HepG2 (cell line): ENCODE data around the gene BPIFB2. TPM values are rescaled to one million over a fixed set of nuclear protein-coding genes. Genes with fewer than 3 reads are reported as not detected.
A peak's percentile ranks its signal among the peaks of the same experiment; 100 is the strongest.

Source experiments
- DBP ChIP-seq: sonication (generic); formaldehyde crosslinking; IDR thresholded peaks from 2 replicates; pipeline ENCODE4 v1.4.0; 2020; ENCODE audit warnings: missing genetic modification reagents; ENCODE audit errors: not compliant biosample characterization
- GABPB1 ChIP-seq: IDR thresholded peaks from 2 replicates; pipeline ENCODE4 v1.6.1; 2016; ENCODE audit warnings: mild to moderate bottlenecking, missing genetic modification reagents, moderate library complexity, missing compliant biosample characterization
- HNRNPH1 ChIP-seq: fragments of 200-400 bp; formaldehyde crosslinking; optimal IDR thresholded peaks from 2 replicates; pipeline ENCODE3; 2017; ENCODE audit warnings: mild to moderate bottlenecking, low read depth, low read length
- MYC ChIP-seq: sonication (generic); formaldehyde crosslinking; IDR thresholded peaks from 2 replicates; pipeline ENCODE4 v1.9.0; 2021; ENCODE audit warnings: missing genetic modification reagents, borderline replicate concordance
- RERE ChIP-seq: IDR thresholded peaks from 2 replicates; pipeline ENCODE4 v1.6.1; 2016; ENCODE audit warnings: low read depth, missing genetic modification reagents, missing compliant biosample characterization
- SRY ChIP-seq: sonication (generic); formaldehyde crosslinking; IDR thresholded peaks from 2 replicates; pipeline ENCODE4 v1.8.0; 2022; ENCODE audit warnings: mild to moderate bottlenecking, missing genetic modification reagents
- TP53 ChIP-seq: sonication (generic); formaldehyde crosslinking; conservative IDR thresholded peaks from 2 replicates; pipeline ENCODE4 v1.4.0; 2020; ENCODE audit warnings: missing genetic modification reagents
- ZBTB1 ChIP-seq: sonication (generic); formaldehyde crosslinking; IDR thresholded peaks from 2 replicates; pipeline ENCODE4 v1.4.0; 2020; ENCODE audit warnings: missing genetic modification reagents, borderline replicate concordance
- ZFP36L2 ChIP-seq: sonication (generic); formaldehyde crosslinking; IDR thresholded peaks from 2 replicates; pipeline ENCODE4 v1.4.0; 2020; ENCODE audit warnings: missing genetic modification reagents
- ZFX ChIP-seq: sonication (generic); formaldehyde crosslinking; IDR thresholded peaks from 2 replicates; pipeline ENCODE4 v1.4.0; 2020; ENCODE audit warnings: mild to moderate bottlenecking, low read depth, missing genetic modification reagents, moderate library complexity
- ZGPAT ChIP-seq: IDR thresholded peaks from 2 replicates; pipeline ENCODE4 v1.6.1; 2016; ENCODE audit warnings: mild to moderate bottlenecking
- ZNF224 ChIP-seq: sonication (generic); formaldehyde crosslinking; IDR thresholded peaks from 2 replicates; pipeline ENCODE4 v1.5.0; 2020; ENCODE audit warnings: mild to moderate bottlenecking, missing genetic modification reagents
- ZNF232 ChIP-seq: sonication (generic); formaldehyde crosslinking; IDR thresholded peaks from 2 replicates; pipeline ENCODE4 v1.4.0; 2020; ENCODE audit warnings: missing genetic modification reagents, borderline replicate concordance
- ZNF451 ChIP-seq: sonication (generic); formaldehyde crosslinking; IDR thresholded peaks from 2 replicates; pipeline ENCODE4 v1.5.0; 2020; ENCODE audit warnings: mild to moderate bottlenecking, missing genetic modification reagents
- ZNF737 ChIP-seq: sonication (generic); formaldehyde crosslinking; IDR thresholded peaks from 2 replicates; pipeline ENCODE4 v1.5.0; 2020; ENCODE audit warnings: missing genetic modification reagents, mild to moderate bottlenecking, borderline replicate concordance
- polyA plus RNA-seq, 8 experiments: library from polyadenylated mRNA; depleted of rRNA in 3 of 8; stranded (reverse) in 7 of 8; unstranded in 1 of 8; fragments of >200 nt; fragmentation: Illumina TruSeq in 4 of 8; extraction: Trizol in 4 of 8; gene quantifications; 2 replicates each; pipeline versions ENCODE4 v1.2.1 to v1.2.3, GENCODE V29; 2011 to 2016; ENCODE audit warnings: low read depth in 4 of 8, missing spikeins in 1 of 8, mixed read lengths in 1 of 8; ENCODE audit not compliant: insufficient read depth in 1 of 8
- total RNA-seq, 5 experiments: library from RNA; depleted of rRNA; stranded (reverse); fragments of >200 nt; fragmentation: Illumina TruSeq; extraction: Trizol; gene quantifications; 2 replicates each; pipeline ENCODE4 v1.2.3, GENCODE V29; 2016; ENCODE audit warnings: low read depth in 1 of 5
- TF ChIP-seq, protein P1 (sequence below): sonication (generic); formaldehyde crosslinking; IDR thresholded peaks from 2 replicates; pipeline ENCODE4 v1.5.0; 2020; ENCODE audit warnings: mild to moderate bottlenecking, missing genetic modification reagents, borderline replicate concordance

The BPIFB2 gene
- total and polyA plus RNA-seq, 2 of the 13 experiments (the other 11 are each of a cell fraction or from before 2014, with no cell fraction given), result 54.5 to 902 TPM

DNA sequence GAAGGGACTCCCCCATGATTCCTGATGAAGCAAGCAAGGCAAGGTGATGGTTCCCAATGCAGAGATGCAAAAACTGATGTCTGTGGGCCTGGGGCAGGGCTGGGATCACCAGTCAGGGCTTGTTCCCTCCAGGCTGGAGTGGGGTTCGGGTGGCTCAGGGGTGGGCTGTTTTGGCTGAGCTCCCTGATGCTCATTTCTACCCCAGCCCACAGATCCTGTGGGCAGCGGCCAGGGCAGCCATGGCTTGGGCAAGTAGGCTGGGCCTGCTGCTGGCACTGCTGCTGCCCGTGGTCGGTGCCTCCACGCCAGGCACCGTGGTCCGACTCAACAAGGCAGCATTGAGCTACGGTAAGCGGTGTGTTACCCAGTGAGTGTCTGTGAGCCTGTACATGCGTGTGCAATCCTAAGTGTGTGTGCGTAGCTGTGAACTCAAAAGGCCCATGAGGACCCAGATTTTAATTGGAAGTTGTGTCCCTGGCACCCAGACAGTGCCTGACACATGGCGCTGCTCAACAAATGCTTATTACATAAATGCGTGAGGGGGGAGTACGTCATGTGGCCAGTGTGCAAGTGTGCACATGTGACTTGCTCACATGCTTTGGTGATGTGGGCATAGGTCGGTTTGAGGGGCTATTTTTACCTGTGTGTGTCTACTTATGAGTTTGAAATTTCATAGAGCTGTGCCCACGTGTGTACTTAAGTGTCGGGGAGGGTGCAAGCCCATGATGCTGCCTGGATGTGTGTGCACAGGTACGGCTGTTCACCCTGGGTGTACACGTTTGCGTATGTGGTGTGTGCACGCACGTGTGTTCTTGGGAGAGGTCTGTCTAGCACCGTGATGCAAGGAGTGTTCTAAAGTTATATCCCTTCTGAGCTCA lies 1.1 kb downstream of the BPIFB2 start (continued):
- TF ChIP-seq RERE (CRISPR knock-in tag) (peak; percentile 37; the same call in 1 of the 2 replicates), TP53 (CRISPR knock-in tag) (peak; percentile 76; the same call in 1 of the 2 replicates), ZNF224 (CRISPR knock-in tag) (0 out of 2 replicates have a peak, but pooled peaks have one; percentile 50), ZFP36L2 (CRISPR knock-in tag) (0 out of 2 replicates have a peak, but pooled peaks have one; percentile 70), SRY (CRISPR knock-in tag) (peak; percentile 32; the same call in 1 of the 2 replicates), ZBTB1 (peak; percentile 67; the same call in 1 of the 2 replicates), ZNF232 (CRISPR knock-in tag) (peak; percentile 63; the same call in 1 of the 2 replicates), DBP (CRISPR knock-in tag) (peak; percentile 71), ZNF451 (no peak), GABPB1 (peak; percentile 61), MYC (peak; percentile 71), ZNF737 (CRISPR knock-in tag) (peak; percentile 48; the same call in 1 of the 2 replicates), ZFX (CRISPR knock-in tag) (peak; percentile 40), ZGPAT (CRISPR knock-in tag) (no peak), HNRNPH1 (peak; percentile 91)
- TF ChIP-seq, protein P1, sequence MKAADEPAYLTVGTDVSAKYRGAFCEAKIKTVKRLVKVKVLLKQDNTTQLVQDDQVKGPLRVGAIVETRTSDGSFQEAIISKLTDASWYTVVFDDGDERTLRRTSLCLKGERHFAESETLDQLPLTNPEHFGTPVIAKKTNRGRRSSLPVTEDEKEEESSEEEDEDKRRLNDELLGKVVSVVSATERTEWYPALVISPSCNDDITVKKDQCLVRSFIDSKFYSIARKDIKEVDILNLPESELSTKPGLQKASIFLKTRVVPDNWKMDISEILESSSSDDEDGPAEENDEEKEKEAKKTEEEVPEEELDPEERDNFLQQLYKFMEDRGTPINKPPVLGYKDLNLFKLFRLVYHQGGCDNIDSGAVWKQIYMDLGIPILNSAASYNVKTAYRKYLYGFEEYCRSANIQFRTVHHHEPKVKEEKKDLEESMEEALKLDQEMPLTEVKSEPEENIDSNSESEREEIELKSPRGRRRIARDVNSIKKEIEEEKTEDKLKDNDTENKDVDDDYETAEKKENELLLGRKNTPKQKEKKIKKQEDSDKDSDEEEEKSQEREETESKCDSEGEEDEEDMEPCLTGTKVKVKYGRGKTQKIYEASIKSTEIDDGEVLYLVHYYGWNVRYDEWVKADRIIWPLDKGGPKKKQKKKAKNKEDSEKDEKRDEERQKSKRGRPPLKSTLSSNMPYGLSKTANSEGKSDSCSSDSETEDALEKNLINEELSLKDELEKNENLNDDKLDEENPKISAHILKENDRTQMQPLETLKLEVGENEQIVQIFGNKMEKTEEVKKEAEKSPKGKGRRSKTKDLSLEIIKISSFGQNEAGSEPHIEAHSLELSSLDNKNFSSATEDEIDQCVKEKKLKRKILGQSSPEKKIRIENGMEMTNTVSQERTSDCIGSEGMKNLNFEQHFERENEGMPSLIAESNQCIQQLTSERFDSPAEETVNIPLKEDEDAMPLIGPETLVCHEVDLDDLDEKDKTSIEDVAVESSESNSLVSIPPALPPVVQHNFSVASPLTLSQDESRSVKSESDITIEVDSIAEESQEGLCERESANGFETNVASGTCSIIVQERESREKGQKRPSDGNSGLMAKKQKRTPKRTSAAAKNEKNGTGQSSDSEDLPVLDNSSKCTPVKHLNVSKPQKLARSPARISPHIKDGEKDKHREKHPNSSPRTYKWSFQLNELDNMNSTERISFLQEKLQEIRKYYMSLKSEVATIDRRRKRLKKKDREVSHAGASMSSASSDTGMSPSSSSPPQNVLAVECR (CRISPR knock-in tag), result no peak; the same call in 1 of the 2 replicates
